Urinary bladder (tissue), 4 donors: ENCODE measurements around the gene LSM14B. TPM values are rescaled to one million over a fixed set of nuclear protein-coding genes. Genes with fewer than 3 reads are reported as not detected.

Experiments used
- DNase-seq: peaks from one replicate; pipeline ENCODE4 v3.0.0-alpha.2; 2015; ENCODE audit errors: extremely low spot score
- H3K27ac ChIP-seq: one replicate; pipeline ENCODE4 v1.5.1; 2013; ENCODE audit warnings: low read depth, mild to moderate bottlenecking, moderate library complexity
- H3K36me3 ChIP-seq: one replicate; pipeline ENCODE4 v1.6.1; 2013; ENCODE audit warnings: mild to moderate bottlenecking, moderate library complexity; ENCODE audit not compliant: insufficient read depth
- H3K4me1 ChIP-seq: one replicate; pipeline ENCODE4 v1.6.1; 2013; ENCODE audit warnings: mild to moderate bottlenecking, moderate library complexity; ENCODE audit not compliant: insufficient read depth
- H3K4me3 ChIP-seq: one replicate; pipeline ENCODE4 v1.5.1; 2013; ENCODE audit warnings: low read depth, low read length
- WGBS: extraction: QIAGEN DNeasy Blood & Tissue Kit; methylation state at CpG from one replicate; pipeline ENCODE4 v1.1.7; 2013; 5-methylcytosine and 5-hydroxymethylcytosine counted together
- polyA plus RNA-seq: library from polyadenylated mRNA; stranded (reverse); fragments of 200-250 nt; gene quantifications from one replicate; pipeline ENCODE4 v1.2.3, GENCODE V29; 2013
- total RNA-seq: library from RNA; depleted of rRNA; stranded (reverse); fragments of >200 nt; gene quantifications from one replicate; pipeline ENCODE4 v1.2.3, GENCODE V29; 2014
- donor health status: healthy with polysubstance abuse.
- donor health status: healthy.

Gene LSM14B
- total and polyA plus RNA-seq, 2 donors, result 28.5 to 42.9 TPM

GRCh38 chr20:62150310-62150575 is 28.0 kb downstream of the LSM14B start:
- no peaks in the 10 kb centered on the region for H3K4me1 ChIP-seq
- WGBS, result 94% methylated on average over 11 of the region's 11 CpGs
- H3K4me3 ChIP-seq, result no peak overlapping the region

GRCh38 chr20:62151225-62151624 is 28.9 kb downstream of the LSM14B start:
- Histone ChIP-seq H3K36me3 (no peaks in the 10 kb centered on the region), H3K4me1 (no peaks in the 10 kb centered on the region), H3K4me3 (no peak overlapping the region), H3K27ac (no peak overlapping the region)
- no peak for DNase-seq
- 89% methylated on average over 11 of the region's 11 CpGs for WGBS

More at GRCh38 chr20:62150310-62150575, 28.0 kb downstream of the LSM14B start:
- Histone ChIP-seq H3K36me3 (no peaks in the 10 kb centered on the region), H3K27ac (no peak overlapping the region)
- no peak for DNase-seq

GRCh38 chr20:62151835-62152364 is 29.6 kb downstream of the LSM14B start:
- Histone ChIP-seq H3K4me1 (no peaks in the 10 kb centered on the region), H3K27ac (no peak overlapping the region), H3K36me3 (no peaks in the 10 kb centered on the region), H3K4me3 (no peak overlapping the region)
- WGBS, result 91% methylated on average over 23 of the region's 23 CpGs
- no peak for DNase-seq

- DNase-seq, result no peak
- no peak overlapping the region for H3K27ac ChIP-seq
- no peaks in the 10 kb centered on the region for H3K4me1 ChIP-seq
- no peaks in the 10 kb centered on the region for H3K36me3 ChIP-seq
- 90% methylated on average over 29 of the region's 29 CpGs for WGBS
- no peak overlapping the region for H3K4me3 ChIP-seq
Observed at GRCh38 chr20:62155428-62156253, 33.4 kb downstream of the LSM14B start.

- no peak for DNase-seq
- no peak overlapping the region for H3K27ac ChIP-seq
- H3K4me1 ChIP-seq, result no peaks in the 10 kb centered on the region
- H3K4me3 ChIP-seq, result no peak overlapping the region
- 85% methylated on average over 3 of the region's 3 CpGs for WGBS
- H3K36me3 ChIP-seq, result no peaks in the 10 kb centered on the region
Observed at GRCh38 chr20:62156254-62156556, 33.9 kb downstream of the LSM14B start.

GRCh38 chr20:62156592-62157386 is 34.5 kb downstream of the LSM14B start:
- H3K4me1 ChIP-seq, result no peaks in the 10 kb centered on the region
- H3K36me3 ChIP-seq, result no peaks in the 10 kb centered on the region
- H3K4me3 ChIP-seq, result no peak overlapping the region
- no peak for DNase-seq
- no peak overlapping the region for H3K27ac ChIP-seq
- 51% methylated on average over 24 of the region's 24 CpGs for WGBS

- H3K36me3 ChIP-seq, result no peaks in the 10 kb centered on the region
- H3K4me3 ChIP-seq, result no peak overlapping the region
- 87% methylated on average over 25 of the region's 25 CpGs for WGBS
- no peaks in the 10 kb centered on the region for H3K4me1 ChIP-seq
- H3K27ac ChIP-seq, result no peak overlapping the region
- DNase-seq, result no peak
Observed at GRCh38 chr20:62157387-62158087, 35.3 kb downstream of the LSM14B start.

GRCh38 chr20:62158088-62158400 is 35.8 kb downstream of the LSM14B start:
- WGBS, result 95% methylated on average over 12 of the region's 12 CpGs
- H3K4me1 ChIP-seq, result no peaks in the 10 kb centered on the region
- no peaks in the 10 kb centered on the region for H3K36me3 ChIP-seq
- no peak overlapping the region for H3K27ac ChIP-seq
- DNase-seq, result no peak
- no peak overlapping the region for H3K4me3 ChIP-seq

GRCh38 chr20:62158541-62158940 is 36.3 kb downstream of the LSM14B start:
- WGBS, result 95% methylated on average over 22 of the region's 22 CpGs
- no peaks in the 10 kb centered on the region for H3K36me3 ChIP-seq
- no peak overlapping the region for H3K27ac ChIP-seq
- H3K4me1 ChIP-seq, result no peaks in the 10 kb centered on the region
- DNase-seq, result no peak
- H3K4me3 ChIP-seq, result no peak overlapping the region

GRCh38 chr20:62159052-62159451 is 36.8 kb downstream of the LSM14B start:
- no peak overlapping the region for H3K27ac ChIP-seq
- WGBS, result 88% methylated on average over 11 of the region's 11 CpGs
- no peak for DNase-seq
- H3K4me1 ChIP-seq, result no peaks in the 10 kb centered on the region
- H3K36me3 ChIP-seq, result no peaks in the 10 kb centered on the region
- H3K4me3 ChIP-seq, result no peak overlapping the region

GRCh38 chr20:62159839-62160238 is 37.6 kb downstream of the LSM14B start:
- Histone ChIP-seq H3K4me1 (no peaks in the 10 kb centered on the region), H3K27ac (no peak overlapping the region), H3K4me3 (no peak overlapping the region), H3K36me3 (peaks cover 2% of the 10 kb centered on the region)
- DNase-seq, result no peak
- WGBS, result 84% methylated on average over 14 of the region's 14 CpGs

GRCh38 chr20:62160253-62160652 is 38.0 kb downstream of the LSM14B start:
- H3K36me3 ChIP-seq, result peaks cover 2% of the 10 kb centered on the region
- no peak overlapping the region for H3K4me3 ChIP-seq
- H3K27ac ChIP-seq, result no peak overlapping the region
- no peaks in the 10 kb centered on the region for H3K4me1 ChIP-seq
- WGBS, result 93% methylated on average over 9 of the region's 9 CpGs
- no peak for DNase-seq

- DNase-seq, result no peak
- 91% methylated on average over 17 of the region's 17 CpGs for WGBS
- no peaks in the 10 kb centered on the region for H3K4me1 ChIP-seq
- no peak overlapping the region for H3K4me3 ChIP-seq
- no peak overlapping the region for H3K27ac ChIP-seq
- H3K36me3 ChIP-seq, result peaks cover 2% of the 10 kb centered on the region
Observed at GRCh38 chr20:62160876-62161275, 38.6 kb downstream of the LSM14B start.

GRCh38 chr20:62161347-62161746 is 39.1 kb downstream of the LSM14B start:
- Histone ChIP-seq H3K27ac (no peak overlapping the region), H3K4me1 (no peaks in the 10 kb centered on the region), H3K36me3 (peaks cover 2% of the 10 kb centered on the region), H3K4me3 (no peak overlapping the region)
- 84% methylated on average over 17 of the region's 17 CpGs for WGBS
- no peak for DNase-seq
